DMS79 treated with DMSO at 0.1 percent for 48 hours (cell line): ENCODE data around the gene CYP4F22.
A peak's percentile ranks its signal among the peaks of the same experiment; 100 is the strongest.
"Not testable (repeated sequence)": the region's sequence is repeated elsewhere in the genome, so short reads cannot be mapped to it uniquely, and the experiment has no call there.

ENCODE experiments used
- DNase-seq: peaks from one replicate; lab custom pipeline; 2025; lab: John Stamatoyannopoulos, UW

CYP4F22 gene

GRCh38 chr19:15575406-15575805 lies 67.1 kb downstream of the CYP4F22 start:
- DNase-seq: no peak

GRCh38 chr19:15576526-15577156 lies 68.3 kb downstream of the CYP4F22 start:
- DNase-seq: no peak

- no peak for DNase-seq
These were observed 69.0 kb downstream of the CYP4F22 start for GRCh38 chr19:15577184-15577771.

- no peak for DNase-seq
These were observed 75.0 kb downstream of the CYP4F22 start for GRCh38 chr19:15583346-15583745.

GRCh38 chr19:15584095-15584494 lies 75.8 kb downstream of the CYP4F22 start:
- DNase-seq: no peak

- no peak for DNase-seq
These were observed 76.3 kb downstream of the CYP4F22 start for GRCh38 chr19:15584541-15585115.

GRCh38 chr19:15587663-15588062 lies 79.3 kb downstream of the CYP4F22 start:
- no peak for DNase-seq

GRCh38 chr19:15588265-15588664 lies 79.9 kb downstream of the CYP4F22 start:
- no peak for DNase-seq

- DNase-seq: no peak
These were observed 81.6 kb downstream of the CYP4F22 start for GRCh38 chr19:15589760-15590451.

- DNase-seq: no peak
These were observed 83.5 kb downstream of the CYP4F22 start for GRCh38 chr19:15591796-15592195.

GRCh38 chr19:15592506-15592905 lies 84.2 kb downstream of the CYP4F22 start:
- DNase-seq: not testable (repeated sequence)

GRCh38 chr19:15593766-15594165 lies 85.4 kb downstream of the CYP4F22 start:
- DNase-seq: not testable (repeated sequence)

GRCh38 chr19:15595069-15595468 lies 86.7 kb downstream of the CYP4F22 start:
- peak; percentile 10 for DNase-seq
